Superior temporal gyrus (tissue), 1 donor: ENCODE data around the gene ATCAY.

ENCODE experiments used
- DNase-seq: peaks from one replicate; pipeline ENCODE4 v3.0.0-alpha.2; 2016; ENCODE audit errors: extremely low spot score

ATCAY gene, protein sequence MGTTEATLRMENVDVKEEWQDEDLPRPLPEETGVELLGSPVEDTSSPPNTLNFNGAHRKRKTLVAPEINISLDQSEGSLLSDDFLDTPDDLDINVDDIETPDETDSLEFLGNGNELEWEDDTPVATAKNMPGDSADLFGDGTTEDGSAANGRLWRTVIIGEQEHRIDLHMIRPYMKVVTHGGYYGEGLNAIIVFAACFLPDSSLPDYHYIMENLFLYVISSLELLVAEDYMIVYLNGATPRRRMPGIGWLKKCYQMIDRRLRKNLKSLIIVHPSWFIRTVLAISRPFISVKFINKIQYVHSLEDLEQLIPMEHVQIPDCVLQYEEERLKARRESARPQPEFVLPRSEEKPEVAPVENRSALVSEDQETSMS

DNA sequence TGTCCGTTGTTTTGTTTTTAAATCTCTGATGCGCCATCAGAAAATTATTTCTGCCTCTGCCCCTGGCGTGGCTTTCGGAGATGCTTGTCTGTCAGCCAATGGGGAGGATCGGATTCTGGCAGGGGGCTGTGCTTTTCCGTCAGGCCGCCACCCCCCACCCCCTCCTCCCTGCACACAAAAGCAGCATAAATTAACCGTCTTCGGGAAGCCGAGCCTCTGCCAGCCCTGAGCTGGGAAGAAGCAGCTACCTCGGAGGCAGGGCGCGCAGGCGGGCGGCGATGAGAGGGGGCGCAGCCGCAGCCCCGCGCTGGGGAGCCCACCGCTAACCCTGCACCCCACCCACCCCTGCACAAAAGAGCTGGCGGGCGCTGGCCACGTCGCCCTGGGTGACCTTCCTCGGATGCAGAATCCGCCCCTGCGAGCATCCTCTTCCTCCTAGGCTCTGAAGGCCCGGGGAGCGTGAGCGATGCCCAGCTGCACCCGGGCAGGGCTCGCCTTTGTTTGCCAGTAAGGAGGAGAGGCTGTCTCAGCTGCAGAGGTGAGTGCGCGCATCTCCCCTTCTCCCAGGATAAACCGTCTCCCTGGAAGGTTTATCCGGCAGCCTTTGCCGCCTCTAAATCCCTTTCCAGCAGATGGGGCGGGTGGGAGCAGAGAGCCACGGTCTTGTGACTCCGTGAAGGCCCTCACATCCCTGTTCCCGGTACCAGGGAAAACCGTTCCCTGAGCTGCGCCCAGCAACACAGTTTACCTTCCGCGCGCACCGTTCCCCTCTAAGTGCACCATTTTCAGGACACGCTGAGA is at the start of gene ATCAY:
Gene ATCAY, plus strand, starts transcription at position 215 of the 801 bp plus-strand sequence. CDS start 5,083 bp downstream, outside the sequence.
- DNase-seq: peak; percentile 56

DNA sequence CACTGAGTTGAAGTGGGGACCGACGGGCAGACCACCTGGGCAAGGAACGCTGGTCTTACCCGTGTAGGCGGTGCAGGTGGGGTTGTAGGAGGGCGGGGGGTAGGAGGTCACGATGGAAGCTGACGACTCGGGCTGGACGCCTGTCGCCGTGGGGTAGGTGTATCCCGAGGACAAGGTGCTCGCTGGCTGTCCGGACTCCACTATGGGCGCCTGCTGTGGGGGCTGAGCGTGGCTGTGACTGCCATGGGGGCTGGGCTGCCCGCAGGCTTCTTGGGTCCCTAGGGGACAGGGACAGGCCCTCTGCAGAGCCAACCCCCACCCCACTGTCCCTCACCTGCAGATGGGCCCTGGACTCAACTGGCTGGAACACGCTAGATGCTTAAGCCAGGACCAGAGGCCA is 48.9 kb upstream of the ATCAY start:
- no peak for DNase-seq

GRCh38 chr19:3832001-3832400 is 48.5 kb upstream of the ATCAY start:
- DNase-seq: no peak

DNA sequence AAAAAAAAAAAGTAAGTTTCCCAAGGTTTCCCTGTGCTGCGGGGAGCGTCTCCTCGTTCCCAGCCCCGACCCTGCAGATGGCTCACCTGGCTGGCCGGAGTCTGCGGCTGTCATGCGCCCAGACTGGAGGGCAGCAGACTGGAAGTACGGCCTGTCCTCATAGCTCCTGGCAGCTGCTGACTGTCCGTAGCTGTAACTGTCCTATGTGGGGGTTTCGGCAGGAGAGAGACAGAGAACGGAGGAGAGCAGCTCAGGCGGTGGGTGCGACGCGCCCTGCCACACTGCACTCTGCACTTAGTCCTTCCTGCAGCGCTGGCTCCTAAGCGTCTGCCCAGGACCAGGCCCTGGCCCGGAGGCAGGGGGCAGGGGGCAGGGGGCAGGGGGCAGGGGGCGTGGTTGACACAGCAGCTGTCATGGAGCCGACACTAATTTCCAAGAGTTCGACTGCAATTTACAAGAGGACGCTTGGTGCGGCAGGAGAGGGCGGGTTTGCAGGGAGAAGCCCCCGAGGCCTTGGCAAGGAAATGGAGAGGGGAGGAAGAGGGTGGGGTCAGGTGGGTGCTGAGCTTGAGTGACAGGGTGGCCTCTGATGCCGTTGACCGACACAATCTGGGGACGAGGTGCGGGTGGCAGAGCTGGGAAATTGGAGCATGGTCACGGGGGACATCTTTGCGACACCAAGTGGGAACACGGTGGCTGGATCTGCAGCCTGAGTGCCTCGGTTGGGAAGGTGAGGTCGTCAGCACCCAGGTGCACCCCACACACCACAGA is 46.7 kb upstream of the ATCAY start:
- DNase-seq: no peak

- DNase-seq: no peak
Measured at GRCh38 chr19:3834349-3835054, 46.0 kb upstream of the ATCAY start.

GRCh38 chr19:3835055-3835435 is 45.4 kb upstream of the ATCAY start:
- no peak for DNase-seq

GRCh38 chr19:3836887-3837286 is 43.6 kb upstream of the ATCAY start:
- DNase-seq: no peak

- DNase-seq: no peak
Measured at GRCh38 chr19:3837332-3837731, 43.2 kb upstream of the ATCAY start.

- DNase-seq: no peak
Measured at GRCh38 chr19:3837922-3838321, 42.6 kb upstream of the ATCAY start.

GRCh38 chr19:3838661-3839060 is 41.8 kb upstream of the ATCAY start:
- no peak for DNase-seq

GRCh38 chr19:3839941-3840340 is 40.5 kb upstream of the ATCAY start:
- no peak for DNase-seq

GRCh38 chr19:3840804-3841203 is 39.7 kb upstream of the ATCAY start:
- no peak for DNase-seq

- no peak for DNase-seq
Measured at GRCh38 chr19:3842948-3843347, 37.5 kb upstream of the ATCAY start.

DNA sequence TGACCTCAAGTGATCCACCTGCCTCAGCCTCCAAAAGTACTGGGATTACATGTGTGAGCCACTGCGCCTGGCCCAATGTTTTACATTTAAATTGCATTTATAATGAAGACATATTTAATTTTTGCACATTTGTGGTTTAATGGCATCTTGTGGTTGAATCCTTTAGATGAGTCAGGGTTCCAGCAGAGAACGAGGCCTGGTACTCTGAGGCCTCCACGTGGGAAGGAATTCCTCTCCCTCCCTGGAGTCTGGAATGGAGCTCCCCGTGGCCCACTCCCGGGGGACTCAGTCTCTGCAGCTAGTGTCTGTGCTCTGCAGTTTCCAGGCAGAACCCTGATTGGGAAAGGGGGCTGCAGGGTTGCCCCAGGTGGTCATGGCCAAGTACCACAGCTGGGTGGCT is 35.9 kb upstream of the ATCAY start:
- DNase-seq: no peak

GRCh38 chr19:3849092-3849491 is 31.4 kb upstream of the ATCAY start:
- no peak for DNase-seq

DNA sequence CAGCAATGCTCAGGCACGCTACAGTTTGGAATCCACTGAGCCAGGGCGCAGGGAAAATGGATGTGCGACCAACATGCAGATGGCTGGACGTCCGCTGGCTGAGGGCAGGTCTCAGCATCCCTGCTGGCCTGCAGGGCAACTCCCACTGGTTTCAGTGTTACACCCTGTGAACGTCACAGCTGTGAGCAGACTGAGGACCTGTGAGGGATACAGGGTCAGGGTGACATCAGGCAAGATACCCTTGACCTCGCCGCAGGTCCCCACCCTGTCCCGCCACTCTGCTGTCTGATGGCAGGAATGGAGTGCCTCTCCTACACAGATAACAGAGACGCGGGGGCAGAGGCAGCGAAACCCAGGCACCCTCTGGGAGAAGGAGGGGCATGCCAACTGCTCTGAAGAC is 30.7 kb upstream of the ATCAY start:
- no peak for DNase-seq

GRCh38 chr19:3850320-3850972 is 30.0 kb upstream of the ATCAY start:
- no peak for DNase-seq

- DNase-seq: no peak
Measured at GRCh38 chr19:3851254-3852176, 29.0 kb upstream of the ATCAY start.

- DNase-seq: no peak
Measured at GRCh38 chr19:3852177-3852511, 28.3 kb upstream of the ATCAY start.

GRCh38 chr19:3852614-3853254 is 27.8 kb upstream of the ATCAY start:
- DNase-seq: no peak
